GM12892 (cell line): Measurements from ENCODE around the gene ANKRD31.

Experiments used
- POLR2A ChIP-seq: IDR thresholded peaks from 2 replicates; pipeline ENCODE4 v1.6.1; 2011; ENCODE audit warnings: low read depth, low read length, control low read depth
- POLR2AphosphoS5 ChIP-seq: IDR thresholded peaks from 2 replicates; pipeline ENCODE4 v1.6.1; 2011; ENCODE audit warnings: low read depth, low read length, control low read depth
- TAF1 ChIP-seq: IDR thresholded peaks from 2 replicates; pipeline ENCODE4 v1.6.1; 2011; ENCODE audit warnings: low read depth, mild to moderate bottlenecking, control low read depth, low read length, borderline replicate concordance

DNA sequence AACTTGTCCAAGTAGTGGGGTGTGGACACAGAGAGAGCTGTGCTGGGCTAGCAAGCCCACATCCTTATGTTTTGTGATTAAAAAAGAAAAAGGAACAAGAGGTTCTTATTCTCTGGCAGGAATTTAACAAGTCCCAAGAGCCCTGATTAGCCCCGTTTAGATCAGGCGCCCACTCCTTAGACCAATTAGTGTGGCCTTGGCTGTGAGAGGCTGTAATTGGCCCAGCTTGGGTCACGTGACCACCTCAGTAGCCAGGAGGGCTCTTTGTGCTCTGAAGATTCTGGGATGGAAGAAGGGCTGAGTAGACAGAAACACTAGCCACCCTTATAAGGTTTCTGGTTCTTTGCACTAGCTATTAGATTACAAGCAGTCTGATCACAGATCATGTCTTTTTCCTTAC is 215.5 kb downstream of the ANKRD31 start:
- TF ChIP-seq POLR2A: no peak
- TF ChIP-seq POLR2AphosphoS5: no peak
- TF ChIP-seq TAF1: no peak
